ENCODE results near the gene USP36.
"Not testable (repeated sequence)": the region's sequence is repeated elsewhere in the genome, so short reads cannot be mapped to it uniquely, and the experiment has no call there.

The USP36 gene

DNA sequence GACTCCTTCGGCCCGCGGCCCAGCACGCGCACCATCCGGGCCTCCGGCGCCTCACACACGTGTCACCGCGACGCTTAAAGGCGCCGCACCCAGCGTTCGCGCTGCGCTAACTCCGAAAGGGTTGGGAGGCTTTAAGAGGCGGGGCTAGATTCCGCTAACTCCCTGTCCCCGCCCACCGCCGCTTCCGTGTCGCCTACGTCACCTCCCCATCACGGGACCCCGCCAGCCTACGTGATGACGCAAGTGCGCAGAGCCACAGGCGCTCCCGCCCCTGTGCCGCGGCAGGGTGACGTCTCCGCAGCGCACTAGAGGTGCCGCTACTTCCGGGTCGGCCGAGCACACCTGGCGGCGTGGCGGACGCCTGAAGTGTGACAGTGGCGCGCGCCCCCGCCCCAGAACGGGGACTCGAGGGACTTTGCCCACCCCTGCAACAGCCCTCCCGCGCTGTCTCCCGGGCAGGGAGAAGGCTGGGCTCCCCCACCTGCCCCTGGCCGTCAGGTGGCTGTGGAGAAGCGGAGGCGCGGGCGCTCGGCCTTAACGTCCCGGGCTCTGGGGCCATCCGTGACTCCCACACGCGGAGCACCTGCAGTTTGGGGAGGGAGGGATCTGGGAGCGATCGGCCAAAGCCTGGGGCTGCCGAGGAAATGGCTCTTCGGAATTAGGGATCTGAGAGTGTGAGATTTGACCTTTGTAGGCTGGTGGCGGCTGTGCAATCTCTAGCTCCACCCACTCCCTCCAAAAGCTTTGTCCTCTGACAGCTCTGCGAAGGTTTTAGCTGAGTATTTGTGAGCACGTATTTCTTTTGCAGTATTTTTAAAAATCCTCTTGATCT, at the start of gene USP36:
Gene USP36 (minus strand): TSS at position 35 of the 832 bp plus-strand sequence. CDS start 4,451 bp downstream, outside the sequence.
- peak; percentile 97 for DNase-seq (ENCODE audit: low read depth)

DNA sequence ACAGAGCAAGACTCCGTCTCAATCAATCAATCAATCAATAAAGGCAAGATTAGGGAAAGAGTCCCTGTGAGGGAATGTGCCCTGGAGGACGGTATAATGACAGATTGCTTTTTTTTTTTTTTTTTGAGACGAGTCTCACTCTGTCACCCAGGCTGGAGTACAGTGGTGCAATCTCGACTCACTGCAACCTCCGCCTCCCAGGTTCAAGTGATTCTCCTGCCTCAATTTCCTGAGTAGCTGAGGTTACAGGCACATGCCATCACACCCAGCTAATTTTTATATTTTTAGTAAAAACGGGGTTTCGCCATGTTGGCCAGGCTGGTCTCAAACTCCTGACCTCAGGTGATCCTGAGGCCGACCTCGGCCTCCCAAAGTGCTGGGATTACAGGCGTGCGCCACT, 49.5 kb upstream of the USP36 start:
- DNase-seq (ENCODE audit: low read depth): not testable (repeated sequence)

DNA sequence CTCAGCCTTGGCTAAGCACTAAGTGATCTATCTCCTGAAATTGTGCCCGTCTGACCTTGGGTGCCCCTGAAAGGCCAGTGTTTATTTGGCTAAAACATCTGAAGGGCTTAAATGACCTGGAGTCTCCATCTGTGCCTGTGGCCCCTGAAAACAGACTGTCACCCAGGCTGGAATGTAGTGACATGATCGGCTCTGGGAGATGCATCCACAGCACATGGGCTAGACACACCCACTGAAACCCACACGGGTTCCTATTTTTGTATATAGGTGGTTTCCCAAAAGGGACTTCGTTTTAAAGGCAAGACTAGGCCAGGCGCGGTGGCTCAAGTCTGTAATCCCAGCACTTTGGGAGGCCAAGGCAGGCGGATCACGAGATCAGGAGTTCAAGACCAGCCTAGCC, 48.9 kb upstream of the USP36 start:
- DNase-seq (ENCODE audit: low read depth): no peak

DNA sequence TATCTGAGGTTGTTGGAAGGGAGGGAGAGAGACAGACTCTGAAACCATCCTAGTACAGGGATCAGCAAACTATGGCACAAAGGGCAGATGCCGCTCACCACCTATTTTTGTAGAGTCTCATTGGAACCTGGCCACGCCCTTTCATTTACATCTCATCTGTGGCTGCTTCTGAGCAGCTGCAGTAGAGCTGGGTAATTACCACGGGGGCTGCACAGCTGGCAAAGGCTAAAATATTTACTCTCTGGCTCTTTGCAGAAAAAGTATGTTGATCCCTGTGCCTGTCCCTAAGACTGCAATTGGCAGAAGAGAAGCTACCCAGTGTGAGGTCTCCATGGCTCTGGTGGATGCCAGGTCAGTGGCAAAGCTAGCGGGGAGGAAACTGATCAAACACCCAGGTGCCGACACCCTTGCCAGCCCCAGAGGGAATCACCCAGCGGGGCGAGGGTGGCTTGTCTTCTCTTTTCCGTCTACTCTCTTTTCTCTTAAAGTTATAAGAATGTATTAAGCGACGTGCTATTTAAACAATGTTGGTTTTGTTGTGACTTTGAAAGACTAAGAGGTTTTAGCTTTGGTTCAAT, 48.4 kb upstream of the USP36 start:
- DNase-seq (ENCODE audit: low read depth): no peak

DNA sequence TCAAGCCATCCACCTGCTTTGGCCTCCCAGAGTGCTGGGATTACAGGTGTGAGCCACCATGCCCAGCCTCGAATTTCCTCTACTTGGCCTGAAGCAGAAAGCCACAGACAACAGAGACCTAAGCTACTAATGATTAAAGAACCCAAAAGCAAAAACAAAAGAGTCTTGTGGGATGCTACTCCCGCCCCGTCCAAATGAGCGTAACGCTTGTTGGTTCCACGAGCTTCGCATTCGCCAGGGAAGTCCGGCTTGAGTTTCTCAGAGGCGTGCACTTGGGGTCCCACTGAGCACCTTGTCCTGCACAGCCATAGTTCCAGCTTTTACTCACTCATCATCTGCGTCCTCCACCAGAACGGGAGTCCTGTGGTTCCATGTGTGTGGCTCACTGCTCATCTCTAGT, 46.3 kb upstream of the USP36 start:
- no peak for DNase-seq (ENCODE audit: low read depth)

DNA sequence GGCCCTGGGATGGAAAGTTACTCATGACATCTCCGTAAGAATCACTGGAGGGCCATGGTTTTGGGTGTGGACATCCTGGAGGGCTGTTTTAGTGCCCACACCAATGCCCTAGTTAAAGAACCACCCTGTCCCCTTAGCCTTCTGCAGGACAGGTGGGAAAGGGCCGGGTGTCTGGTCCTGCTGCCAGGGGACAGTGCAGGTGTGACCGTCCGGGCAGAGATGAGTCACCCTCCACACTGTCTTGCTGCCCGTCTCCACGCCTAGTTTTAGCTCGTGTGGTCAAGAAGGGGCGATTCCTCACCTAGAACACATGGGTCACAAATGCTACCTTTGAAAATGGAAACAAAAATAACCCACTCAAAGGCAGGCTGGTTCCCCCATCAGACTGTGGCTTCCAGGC, 45.3 kb upstream of the USP36 start:
- DNase-seq (ENCODE audit: low read depth): no peak

DNA sequence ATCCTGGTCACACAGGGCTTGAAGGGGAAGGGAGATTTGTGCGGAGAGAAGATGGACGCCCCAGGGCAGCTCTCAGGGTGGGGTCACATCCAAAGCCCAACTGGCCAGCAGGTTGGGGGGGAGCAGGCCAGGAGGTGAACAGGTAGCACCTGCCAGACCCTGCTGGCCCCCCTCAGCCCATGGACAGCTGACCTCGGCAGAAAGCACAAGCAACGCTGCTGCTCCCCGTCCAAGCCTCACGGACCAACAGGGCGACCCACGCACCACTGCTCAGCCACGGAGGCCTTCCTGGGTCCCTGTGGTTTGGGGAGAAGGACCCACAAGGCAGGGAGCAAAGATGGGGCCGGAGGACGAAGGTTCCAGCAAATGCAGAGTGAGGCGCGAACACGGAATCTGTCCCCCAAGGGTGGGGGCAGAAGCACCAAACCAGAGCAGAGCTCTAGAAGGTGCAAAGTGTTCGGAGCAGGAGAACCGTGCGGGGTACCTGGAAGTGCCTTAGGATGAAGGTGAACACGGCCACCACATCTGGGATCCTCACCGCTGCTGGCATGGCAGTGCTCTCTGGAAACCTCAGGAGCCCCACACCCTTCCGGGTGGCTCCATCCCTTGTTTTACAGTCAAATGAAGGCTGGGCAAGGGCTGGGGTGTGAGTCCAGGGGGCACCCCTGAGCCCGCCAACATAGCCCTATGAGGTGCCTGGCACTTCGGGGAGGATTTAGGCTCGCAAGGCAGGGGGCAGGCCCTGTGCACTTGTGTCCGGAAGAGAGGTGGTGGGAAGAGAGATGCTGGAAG, 44.5 kb upstream of the USP36 start:
- DNase-seq (ENCODE audit: low read depth): no peak

DNA sequence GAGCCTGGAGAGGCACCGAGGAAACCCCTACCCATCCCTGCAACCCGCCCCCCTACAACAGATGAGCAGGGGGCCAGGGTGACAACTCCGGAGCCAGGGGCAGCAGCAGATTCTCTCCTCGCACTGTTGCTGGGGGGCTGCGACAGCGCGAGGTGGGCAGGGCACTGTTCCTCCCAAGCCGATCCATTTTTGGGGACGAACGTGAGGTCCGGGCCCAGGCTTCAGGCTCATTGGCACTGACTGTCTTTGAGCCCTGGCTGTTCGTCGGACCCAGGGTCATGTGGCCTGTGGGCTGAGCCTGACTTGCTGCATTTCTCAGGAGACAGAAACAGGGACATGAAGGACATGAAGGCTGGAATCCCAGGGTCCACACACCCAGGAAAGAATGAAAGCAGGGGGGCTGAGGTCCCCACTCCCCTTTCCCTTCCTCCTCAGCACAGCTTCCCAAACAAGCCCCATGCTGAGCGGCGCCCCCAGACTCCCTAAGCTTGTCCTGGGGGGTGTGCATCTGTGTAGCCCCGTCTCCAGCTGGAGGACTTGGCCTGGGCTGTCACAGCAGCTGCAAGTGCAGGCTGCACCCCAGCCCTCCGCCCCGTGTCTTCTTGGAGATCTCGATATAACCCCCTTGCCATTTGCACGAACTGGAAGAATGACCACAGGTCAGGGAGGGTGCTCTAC, 43.7 kb upstream of the USP36 start:
- no peak for DNase-seq (ENCODE audit: low read depth)

DNA sequence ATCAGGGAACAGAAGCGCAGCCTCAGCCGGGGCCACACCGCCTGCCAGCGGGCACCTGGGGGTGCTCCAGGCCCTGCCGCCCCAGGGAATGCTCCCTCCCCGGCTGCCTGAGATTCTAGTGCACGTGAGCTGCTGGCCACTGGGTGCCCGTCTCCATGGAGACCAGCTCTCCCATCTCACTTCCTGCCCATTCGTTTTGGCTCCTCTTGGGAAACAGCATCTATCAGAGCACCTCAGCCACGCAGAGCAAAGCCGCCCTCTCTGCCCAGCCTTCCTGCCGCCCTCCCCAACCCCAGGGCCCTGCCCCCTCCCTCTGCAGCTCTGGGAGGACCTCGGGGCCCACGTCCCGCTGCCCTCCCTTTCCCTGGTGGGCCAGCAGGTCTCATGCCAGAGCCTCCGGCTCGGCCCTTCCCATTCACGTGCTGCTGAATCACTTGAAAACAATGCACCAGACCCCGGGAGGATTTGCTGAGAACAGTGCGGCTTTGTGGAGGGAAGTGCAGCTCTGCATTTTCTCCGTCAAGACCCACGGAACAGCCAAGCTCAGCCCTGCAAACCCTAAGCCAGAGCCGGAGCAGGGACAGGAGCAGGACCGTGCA, 43.0 kb upstream of the USP36 start:
- DNase-seq (ENCODE audit: low read depth): peak; percentile 94

DNA sequence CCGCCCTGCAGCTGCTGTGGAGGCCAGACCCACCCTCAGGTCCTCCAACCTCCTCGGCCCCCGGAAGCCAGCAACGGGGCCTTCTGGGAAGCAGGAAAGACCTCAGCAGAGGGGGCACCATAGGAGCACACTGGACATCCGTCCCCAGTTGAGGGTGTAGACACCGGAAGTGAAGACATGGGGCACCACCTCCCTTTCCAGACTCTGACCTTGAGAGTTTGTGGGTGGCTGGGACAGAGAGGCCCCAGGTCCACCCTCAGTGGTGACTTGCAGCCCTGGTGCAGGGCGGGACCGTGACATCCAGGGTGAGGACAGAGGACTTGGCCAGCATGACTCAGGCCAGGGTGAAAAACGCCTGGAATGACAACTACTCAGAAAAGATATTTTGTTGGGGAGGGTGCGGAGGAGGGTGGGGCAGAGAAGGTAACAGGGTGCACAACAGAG, 42.5 kb upstream of the USP36 start:
- DNase-seq (ENCODE audit: low read depth): peak; percentile 57

DNA sequence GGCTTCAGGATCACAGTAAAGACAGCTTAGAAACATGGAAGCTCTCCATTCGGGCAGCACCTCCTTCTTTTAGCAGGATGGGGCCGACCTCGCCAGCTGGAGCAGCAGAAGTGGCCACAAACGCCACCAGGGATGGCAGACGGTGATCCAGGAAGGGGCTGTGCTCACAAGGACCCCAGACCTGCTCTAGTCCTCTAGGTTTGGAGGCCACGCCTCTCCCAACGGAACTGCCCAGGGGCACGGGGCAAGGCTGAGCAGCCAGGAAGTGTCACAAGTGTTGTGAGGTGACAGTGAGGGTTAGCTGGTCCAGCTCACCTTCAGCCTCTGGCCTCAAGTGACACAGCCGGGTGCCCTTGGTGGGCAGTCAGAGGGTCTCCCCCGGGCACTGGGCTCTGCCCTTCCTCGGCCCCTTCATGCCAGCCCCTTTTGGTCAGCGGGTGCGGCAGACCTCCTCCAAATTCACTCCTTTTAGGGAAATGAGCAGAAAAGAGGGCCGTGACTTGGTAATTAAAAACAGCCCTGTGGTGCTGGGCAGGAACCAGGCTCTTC, 42.0 kb upstream of the USP36 start:
- DNase-seq (ENCODE audit: low read depth): no peak

DNA sequence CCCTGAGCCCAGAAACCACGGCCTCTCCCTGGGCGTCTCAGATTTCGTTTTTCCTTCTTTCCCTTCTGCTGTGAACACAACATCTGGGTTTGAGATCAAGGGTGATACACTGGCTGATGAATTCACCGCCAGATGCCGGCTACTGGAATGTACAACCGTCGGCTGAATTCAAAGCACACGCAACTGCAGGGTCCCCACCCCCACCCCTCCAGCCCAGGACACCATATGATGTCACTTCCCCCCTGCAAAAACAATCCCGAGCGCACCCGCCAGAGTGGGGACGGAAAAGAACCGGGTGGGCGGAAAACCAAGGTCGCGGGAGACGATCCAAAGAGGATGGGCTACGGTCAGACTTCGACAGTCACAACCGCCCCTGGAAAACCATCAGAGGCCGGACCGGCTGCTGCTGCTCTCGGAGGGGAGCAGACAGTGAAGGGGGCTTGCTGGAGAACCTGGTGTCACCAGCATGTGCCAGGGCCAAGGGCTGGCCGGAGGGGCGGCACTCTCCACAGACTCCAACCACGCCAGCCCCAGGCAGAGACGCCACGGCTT, 39.1 kb upstream of the USP36 start:
- DNase-seq (ENCODE audit: low read depth): peak; percentile 90

DNA sequence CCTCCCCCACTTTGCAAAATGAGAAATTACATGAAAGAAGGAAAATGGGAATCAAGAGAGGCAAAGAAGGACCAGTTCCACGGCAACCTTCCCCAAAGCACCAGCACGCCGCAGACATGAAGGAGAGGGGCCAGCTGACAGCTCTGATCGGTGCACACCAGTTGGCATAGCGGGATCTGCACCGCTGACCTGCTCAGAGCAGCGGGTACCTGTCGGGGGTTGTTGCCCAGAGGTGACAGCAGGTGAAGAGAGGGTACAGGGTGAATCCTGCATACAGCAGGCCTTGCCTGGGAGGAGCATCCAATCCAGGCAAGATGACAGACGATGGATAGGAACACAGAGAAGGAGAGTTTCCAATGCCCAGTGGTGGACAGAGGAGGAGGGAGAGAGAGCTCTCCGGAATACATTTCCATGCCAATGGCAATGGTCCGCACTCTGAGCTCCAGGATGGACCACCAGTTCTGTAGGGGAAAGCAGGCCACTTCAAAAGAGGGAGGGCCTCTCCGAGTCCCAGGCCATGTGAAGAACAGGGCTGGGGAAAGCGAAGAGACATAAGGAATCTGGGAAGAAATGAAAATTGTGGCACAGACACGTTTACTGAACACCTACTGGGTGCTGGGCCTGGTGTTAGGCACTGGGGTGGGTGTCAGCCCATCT, 38.4 kb upstream of the USP36 start:
- no peak for DNase-seq (ENCODE audit: low read depth)

DNA sequence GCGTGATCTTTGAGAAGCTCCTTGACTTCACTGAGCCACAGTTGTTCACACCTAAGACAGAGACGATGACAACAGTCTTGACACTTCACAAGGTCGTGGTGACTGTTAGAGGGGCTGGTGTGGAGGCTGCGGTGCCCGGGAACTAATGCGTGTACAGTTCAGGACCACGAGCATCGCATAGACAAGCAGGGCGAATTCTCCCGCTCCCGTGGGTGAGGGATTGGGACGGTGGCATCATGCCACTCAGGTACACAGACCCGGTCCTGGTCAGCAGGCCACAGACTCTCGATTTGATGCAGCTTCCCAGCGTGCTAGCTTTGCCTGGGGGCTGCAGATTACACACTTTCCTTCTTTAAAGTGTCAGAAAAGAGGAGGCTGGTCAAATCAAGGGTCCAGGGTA, 37.6 kb upstream of the USP36 start:
- DNase-seq (ENCODE audit: low read depth): no peak

DNA sequence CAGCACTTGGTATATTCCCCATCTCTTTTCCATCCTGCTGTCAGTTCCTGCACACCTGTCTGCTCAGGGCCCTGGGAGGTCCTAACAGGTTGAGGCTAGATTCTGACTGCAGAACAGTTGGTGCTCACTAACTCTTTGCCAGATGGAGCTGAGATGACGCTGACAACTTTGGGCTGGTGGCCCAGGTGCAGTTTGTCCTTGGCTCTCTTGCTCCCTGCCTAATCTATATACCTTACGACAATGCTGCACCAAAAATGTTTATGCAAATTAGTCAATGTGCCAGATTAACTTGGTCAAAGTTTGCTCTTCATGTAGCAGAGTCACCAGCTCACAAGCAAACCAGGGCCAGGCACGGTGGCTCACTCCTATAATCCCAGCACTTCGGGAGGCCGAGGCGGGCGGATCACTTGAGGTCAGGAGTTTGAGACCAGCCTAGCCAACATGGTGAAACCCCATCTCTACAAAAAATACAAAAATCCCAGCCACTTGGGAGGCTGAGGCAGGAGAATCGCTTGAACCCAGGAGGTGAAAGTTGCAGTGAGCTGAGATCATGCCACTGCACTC, 36.4 kb upstream of the USP36 start:
- not testable (repeated sequence) for DNase-seq (ENCODE audit: low read depth)

DNA sequence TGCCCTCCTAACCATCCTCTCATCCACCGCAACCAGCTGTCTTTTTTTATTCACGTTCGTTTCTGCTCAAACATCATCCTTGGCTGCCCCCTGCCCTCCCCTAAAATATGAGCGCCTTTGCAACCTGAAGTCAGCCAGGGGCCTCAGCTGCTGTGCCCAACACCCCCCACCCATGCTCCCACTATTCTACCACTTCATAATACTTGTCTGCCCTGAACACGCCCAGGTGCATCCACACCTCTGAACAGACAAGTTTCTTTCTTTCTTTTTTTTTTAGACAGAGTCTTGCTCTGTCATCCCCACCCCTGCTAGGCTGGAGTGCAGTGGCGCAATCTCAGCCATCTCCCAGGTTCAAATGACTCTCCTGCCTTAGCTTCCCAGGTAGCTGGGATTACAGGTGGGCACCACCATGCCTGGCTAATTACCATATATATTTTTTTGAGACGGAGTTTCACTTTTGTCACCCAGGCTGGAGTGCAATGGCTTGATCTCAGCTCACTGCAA, 35.5 kb upstream of the USP36 start:
- DNase-seq (ENCODE audit: low read depth): no peak

DNA sequence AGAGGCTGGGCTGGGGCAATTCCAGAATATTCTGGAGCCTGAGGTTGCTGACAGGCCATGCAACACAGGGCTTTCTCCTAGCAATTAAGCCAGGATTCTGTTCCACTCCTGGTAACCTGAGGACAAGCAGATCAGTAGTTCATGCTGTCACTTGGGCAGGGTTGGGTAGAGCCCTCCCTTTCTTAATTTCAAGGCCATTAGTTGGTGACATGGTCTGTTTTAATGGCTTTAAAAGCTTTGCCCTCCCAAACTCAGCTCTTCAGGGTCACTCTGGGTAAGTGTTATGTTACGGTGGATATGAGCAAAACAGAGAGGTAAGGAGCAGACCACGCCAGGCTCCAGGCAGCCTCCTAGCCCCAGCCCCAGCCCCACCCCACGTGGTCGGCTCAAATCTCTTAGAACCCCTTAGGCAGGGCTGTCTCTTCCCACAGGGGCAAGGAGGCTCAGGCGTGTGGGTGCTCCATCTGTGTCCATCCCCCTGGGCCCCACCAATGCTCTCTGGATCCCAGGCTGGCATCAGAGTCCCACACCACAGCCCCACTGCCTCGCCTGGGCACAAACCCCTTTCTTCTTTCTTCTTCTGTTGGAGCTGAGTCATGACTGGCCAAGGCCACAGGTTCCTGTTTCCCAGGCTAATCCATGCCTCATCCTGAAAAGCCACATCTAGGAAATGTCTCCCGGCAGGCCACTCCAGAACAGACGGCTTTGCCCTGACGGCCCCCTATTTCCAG, 34.9 kb upstream of the USP36 start:
- DNase-seq (ENCODE audit: low read depth): no peak

DNA sequence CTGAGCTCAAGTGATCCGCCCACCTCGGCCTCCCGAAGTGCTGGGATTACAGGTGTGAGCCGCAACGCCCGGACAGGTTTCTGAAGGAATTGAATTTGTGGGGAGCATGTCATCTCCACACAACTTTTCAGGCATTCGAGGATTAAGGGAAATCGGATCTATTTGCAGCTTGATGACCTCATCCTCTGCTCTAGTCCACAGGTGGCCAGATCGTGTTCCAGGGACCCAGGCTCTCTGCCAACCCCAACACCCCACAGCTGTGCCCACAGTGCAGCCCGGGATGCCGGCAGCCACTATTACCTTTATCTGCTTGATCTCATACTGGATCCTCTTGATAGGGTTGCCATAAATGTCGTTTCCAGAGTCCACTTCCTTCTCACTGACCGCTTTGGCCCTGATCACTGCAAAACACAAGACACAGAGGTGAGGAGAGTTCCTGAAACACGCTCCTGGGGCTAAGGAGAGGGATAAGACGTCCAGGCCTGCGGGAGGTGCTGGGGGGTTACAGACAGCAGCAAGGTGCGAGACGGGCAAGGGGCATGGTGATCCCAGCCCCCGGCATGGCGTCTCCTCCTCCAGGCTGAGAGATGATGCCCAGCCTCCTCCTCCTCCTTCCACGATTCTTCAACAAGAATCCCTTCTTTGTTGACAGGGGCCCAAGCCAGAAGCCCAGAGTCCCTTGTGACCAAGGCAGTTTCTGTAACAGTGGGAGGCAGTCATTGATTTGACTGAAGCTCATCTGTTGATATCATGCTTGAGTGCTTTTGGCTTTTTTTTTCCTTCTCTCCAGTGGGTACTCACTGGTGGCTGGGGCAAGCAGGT, 33.1 kb upstream of the USP36 start:
- no peak for DNase-seq (ENCODE audit: low read depth)

DNA sequence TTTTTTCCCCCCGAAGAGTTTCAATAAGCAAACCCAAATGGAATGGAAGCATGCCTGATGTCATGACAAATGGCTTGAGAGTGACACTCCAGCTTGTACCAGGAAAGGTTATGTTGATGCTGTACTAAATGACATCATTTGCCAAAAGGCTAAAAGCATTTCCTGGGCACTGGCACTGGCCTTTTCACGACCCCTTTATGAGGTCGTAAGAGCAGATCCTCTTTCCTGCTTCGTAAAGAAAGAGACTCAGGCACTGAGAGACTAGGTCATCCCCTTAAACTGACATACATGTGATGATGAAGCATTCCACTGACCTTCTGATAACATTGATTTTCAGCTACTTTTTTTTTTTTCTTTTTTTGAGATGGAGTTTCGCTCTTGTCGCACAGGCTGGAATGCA, 31.9 kb upstream of the USP36 start:
- no peak for DNase-seq (ENCODE audit: low read depth)
